HG03103 (cell line): ENCODE results near the gene SERPINA4.
"Not testable (repeated sequence)": the region's sequence is repeated elsewhere in the genome, so short reads cannot be mapped to it uniquely, and the experiment has no call there.

ENCODE experiments used
- ATAC-seq: cut with Tn5 transposase; IDR thresholded peaks from one replicate; pipeline ENCODE4 v1.9.1; 2021; ENCODE audit warnings: low read depth; ENCODE audit not compliant: unreplicated experiment

Gene SERPINA4

DNA sequence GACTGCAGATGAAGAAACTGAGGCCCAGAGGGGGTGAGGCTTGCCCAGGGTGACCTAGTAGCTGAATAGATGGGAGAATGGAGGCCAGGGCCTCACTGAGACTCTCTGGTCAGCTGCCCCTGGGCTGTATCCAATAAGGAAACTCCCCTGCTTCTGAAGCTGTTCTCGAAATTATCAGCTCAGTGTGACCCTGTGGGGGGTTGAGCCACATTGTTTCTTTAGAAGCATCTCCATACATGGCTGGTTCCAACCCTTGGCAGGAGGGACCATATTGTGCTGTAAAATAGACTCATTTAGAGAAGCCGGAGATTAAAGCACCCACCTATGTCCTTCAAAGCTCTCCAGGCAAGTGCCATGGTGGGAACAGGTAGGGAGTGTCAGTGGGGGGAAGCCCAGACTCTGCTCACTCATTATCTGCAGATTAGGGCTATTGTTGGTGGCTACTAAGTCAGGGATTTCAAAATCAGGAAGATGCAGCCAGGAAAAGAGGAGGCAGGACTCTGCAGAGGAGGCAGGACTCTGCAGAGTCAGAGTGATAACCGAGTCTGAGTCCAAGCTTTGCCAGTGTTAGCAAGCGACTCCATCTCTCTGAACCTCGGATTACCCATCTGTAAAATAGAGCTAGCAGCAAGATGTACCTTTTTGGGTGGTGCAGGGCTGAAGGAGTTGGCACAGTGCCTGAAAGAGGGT, 23.5 kb downstream of the SERPINA4 start:
- ATAC-seq = no peak

DNA sequence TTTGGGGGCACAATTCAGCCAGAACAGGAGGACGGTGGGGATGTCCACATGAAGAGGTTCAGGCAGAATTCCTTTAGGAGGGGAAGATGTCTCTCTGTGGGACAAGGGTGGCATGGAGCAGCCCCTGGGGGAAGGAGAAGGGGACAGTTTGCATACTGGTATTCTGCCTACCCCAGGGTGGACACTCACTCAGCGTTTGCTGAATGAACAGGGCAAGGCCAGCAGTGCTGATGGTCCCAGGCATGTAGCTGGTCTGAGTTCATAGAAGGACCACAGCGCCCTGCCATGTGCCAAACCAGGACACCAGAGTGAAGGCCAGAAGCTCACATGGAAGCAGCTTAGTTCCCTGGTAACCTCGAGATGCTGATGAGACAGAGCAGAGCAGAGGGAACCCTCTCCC, 25.4 kb downstream of the SERPINA4 start:
- no peak for ATAC-seq

DNA sequence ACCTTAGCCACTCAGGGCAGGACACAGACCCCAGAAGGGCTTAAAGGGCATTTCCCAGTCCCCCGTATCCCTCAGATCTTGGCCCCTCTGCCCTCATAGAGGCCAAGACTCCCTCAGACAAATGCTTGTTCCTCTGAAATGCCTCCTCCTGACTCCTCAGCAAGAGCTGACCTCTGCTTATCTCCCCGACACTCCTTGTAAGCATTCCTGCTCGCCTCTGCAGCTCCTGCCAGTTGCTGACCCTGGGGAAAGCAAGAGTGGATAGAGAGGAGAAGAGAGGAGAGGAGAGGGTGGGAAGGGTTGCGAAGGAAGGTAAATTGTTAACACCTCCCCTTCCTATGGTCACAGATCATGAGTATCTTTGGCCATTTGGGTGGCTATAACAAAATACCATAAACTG, 27.1 kb downstream of the SERPINA4 start:
- ATAC-seq = no peak

DNA sequence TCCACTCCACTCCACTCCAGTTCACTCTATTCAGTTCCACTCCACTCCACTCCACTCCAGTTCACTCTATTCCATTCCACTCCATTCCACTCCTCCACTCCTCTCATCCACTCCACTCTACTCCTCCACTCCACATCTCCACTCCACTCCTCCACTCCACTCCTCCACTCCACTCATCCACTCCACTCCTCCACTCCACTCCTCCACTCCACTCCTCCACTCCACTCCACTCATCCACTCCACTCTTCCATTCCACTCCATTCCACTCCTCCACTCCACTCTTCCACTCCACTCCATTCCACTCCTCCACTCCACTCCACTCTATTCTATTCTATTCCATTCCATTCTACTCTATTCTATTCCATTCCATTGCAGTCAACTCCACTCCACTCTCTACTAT, 29.8 kb downstream of the SERPINA4 start:
- no peak for ATAC-seq

DNA sequence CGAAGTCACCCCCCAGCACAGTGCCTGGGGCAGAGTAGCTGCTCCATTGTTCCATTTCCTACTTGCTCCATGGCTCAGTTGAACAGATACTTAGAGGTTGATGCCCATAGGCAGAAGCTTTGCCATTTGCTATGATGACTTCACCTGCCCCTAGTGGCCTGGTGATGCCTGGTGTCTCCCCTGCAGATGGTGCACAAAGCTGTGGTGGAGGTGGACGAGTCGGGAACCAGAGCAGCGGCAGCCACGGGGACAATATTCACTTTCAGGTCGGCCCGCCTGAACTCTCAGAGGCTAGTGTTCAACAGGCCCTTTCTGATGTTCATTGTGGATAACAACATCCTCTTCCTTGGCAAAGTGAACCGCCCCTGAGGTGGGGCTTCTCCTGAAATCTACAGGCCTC, 30.6 kb downstream of the SERPINA4 start:
- no peak for ATAC-seq

DNA sequence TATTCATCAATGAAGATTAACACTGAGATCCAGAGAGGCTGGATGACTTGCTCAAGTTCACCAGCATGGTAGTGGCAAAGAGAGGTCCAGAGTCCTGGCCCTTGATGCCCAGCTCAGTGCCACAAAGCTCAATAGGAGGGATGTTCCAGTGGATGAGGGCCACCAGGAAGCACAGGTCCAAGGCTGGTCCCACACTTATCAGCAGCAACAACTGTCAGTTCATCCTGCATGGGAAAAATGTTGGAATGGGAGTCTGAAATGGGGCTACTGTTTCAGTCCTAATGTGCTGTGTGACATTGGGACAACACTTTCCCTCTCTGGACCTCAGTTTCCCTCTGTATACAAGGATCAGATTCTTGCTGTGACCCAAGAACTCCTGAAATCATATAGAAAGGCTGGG, 31.2 kb downstream of the SERPINA4 start:
- ATAC-seq = no peak

DNA sequence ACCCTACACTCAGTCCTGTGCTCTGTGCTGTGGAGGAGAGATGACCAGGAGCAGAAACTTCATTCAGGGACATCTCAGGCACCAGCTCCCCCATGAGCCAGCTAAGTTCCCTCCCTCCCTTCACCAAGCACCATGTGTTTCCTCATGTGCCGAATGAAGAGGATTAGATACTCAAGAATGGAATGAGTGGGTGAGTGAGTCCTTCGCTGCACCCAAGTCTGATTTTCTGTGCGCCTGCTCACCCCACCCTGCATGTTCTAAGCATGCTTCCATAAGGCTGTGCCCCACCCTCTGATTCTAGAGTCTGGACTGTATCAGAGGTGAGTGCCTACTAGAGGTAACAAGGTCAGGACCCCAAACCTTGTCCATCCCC, 32.1 kb downstream of the SERPINA4 start:
- no peak for ATAC-seq

DNA sequence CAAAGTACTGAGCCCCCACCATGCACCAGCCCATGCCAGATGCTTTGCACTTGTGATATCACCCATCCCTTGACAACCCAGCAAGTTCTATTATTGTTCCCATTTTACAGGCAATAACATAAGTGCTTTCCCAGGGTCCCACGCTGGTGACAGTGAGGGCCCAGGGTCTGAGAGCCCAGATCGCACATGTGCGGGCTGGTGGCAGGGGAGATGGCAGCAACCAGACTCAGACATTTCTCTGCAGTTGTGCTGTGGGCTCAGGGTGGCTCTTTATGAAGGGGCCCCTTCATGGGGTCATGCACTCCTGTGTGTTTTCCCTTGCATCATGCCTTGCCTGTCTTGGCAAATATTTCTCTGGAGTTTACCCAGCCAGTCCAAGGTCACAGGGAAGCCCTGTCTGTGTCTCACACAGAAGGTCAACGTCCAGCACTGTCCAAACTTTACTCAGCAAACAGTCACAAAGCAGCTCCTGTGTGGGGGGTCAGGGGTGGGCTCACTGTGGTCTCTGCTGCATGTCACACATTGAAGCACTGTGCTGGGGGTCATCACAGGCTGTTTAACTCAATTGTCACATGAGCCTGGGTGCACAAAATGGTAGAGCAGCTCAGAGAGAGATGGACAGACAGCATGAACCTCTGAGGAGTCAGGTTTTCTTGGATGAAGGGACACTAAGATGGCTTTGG, 32.6 kb downstream of the SERPINA4 start:
- no peak for ATAC-seq

DNA sequence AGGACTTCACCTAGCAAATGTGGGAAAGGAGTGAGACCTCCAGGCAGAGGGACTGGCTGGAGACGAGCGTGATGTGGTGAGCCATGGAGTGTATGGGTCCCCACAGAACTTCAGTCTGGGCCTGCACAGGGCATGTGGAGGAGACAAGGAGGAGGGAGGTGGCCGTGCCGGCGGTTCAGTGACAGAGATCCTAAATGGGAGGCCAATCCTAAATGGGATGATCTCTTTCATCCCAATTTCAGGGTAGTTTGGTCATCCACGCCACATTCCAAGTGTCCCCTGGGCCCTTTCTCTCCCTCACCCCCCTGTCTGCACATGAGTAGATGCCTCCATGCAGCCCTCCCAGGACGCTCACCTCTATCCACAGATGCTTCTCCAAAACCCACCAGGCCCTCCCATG, 33.2 kb downstream of the SERPINA4 start:
- no peak for ATAC-seq

DNA sequence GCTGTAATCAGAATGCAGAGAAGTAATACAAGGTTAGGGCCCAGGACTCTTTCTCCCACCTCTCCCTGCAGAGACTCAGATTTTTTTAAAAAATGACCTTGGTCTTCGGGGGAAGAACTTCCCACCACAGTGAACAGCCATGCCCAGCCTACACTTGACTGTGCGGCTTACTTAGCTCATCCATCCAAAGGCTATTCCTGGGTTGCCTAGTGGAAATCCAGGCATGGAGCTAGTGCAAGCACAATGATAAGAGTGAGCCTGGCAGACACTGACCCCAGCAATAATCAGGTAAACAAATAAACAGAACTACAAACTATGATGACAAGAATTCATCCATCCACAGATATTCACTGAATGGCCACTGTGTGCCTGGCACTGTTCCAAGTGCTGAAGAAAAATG, 34.7 kb downstream of the SERPINA4 start:
- ATAC-seq = no peak

DNA sequence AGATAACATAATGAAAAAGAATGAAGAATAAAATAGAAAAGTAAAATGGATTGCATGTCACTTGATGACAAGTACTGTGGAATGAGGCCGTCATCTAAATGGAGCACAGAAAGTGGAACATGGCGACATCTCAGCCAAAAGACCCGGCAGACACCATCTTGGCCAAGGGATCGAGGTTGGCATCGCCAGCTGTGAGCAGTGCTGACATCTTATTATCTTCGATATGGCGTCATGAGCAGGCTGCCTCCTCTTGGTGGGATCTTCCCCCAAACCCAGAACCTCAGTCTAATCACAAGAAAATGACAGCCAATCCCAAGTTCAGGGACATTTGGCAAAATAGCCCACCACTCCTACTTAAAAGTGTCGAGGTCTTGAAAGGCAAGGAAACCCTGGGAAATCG, 35.1 kb downstream of the SERPINA4 start:
- ATAC-seq = no peak

DNA sequence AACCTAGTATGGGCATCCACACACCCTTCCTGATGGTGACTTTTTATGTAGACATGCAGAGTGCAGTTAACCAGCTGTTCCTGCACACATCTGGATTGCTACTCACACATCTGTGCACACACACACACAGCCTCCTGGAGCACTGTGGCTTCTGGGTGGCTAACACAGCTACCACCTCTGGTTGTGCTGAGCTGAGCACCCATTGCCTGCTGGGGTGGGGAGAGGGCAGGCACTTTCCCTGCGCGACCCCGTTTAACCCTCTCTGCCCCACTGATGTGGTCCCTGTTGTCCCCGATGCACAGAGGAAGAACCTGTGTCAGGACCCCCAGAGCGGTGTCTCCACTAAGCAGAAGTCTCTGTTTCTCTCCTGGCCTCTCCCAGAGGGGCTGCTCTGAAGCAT, 36.5 kb downstream of the SERPINA4 start:
- ATAC-seq = no peak

DNA sequence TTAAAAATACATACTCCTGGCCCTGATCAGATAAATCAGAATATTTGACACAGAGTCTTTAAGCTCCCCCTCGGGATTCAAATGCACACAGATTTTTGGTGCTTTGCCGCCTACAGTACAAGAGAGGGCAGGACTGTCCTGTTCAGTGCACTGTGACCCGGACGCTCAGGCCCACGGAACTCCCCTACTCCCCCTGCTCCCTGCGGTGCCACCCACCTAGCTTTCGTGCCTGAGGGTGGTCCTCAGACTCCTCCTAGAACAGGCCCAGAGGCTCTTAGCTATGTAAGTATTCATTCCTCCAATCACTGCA, 37.2 kb downstream of the SERPINA4 start:
- ATAC-seq = no peak

DNA sequence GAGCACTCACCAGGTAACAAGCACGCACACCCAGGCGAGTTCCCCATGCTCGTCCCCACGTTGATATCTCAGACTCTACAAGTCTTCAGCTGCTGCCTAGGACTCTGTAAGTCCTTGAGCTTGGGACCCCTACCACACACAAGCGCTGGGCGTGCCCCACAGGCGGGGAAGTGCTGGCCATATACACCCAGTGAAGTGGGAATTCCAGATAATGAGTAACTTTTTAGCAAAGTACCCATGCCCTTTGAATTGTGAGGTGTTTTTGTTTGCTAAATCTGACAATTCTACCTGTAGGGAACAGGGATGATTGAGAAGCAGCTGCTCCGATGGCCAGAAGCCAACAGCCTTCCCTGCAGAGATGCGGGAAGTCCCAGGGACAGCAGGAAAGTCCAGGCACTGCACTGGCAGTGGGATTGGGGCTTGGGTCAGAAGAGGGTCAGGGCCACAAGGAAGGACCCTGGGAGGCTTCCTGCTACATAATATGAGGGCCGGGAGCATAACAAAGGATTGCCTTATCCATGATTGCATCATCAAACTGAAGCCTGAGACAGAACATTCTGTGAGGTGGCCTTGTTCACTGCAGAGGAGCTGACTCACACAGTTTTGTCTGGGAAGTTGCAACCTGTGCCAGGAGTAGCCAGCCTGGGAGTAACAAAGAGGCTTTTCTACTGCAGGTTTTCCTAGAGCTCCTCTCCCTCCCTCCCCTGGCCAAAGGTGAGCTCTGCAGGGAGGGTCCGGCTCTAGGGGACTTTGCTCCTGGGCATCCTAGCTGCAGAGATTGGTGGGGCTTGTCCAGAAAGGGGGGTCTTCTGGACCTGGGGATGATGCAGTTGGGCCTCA, 37.8 kb downstream of the SERPINA4 start:
- ATAC-seq = no peak

DNA sequence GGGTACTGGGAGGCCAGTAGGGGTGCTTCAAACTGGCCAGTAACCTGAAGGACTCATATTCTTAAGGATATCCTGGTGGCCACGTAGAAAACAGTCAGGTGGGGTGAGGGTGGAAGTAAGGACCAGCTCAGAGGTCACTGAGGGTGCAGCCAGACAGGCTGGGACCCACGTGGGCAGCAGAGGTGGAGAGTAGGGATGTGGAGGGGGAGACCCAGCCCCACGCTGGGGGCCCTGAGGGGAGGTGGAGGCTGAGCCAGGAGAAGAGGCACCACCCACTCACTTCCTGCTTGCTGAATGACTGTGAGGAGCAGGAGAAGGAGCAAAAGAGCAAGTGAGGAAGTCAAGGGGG, 38.4 kb downstream of the SERPINA4 start:
- ATAC-seq = no peak

DNA sequence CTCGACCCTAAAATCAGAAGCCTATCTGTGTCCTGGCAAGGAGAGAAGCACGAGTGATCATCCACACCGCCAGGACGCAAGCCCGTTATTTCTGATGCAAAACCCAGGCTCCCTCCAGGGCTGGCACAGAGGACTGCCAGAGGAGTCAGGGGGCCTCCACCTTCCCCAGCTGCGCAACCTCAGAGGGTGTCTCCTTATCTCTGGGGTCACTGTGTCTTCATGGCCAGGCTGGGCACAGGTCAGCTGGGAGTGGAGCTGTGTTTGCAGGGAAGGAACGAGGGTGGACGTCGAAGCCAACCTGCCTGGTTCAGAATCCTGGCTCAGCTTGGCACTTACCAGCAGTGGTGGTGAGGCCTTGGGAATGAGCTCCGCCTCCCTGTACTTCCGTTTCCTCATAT, 38.9 kb downstream of the SERPINA4 start:
- no peak for ATAC-seq

DNA sequence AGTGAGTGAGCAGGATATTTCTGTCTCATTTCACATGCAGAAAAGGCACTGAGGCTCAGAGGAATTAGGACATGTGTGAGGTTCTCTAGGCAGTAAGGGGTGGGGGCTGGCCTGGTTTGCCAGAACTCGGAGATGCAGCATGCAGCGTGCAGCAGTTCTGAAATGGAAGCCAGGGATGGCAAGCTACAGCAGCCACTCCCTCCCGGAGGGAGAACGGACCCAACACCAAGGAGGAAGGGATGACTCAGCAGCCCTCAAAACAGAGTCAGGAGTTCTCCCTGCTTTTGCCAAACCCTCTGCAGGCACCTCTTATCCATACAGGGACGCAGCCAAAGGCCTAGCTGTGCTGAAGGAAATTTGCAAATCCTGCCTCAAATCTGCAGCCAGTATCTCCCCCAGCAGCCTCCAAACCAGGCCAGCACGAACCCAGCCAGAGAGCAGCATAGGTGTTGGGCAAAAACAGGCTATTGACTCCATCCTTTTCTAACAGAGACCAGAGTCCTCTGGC, 40.7 kb downstream of the SERPINA4 start:
- ATAC-seq = no peak

DNA sequence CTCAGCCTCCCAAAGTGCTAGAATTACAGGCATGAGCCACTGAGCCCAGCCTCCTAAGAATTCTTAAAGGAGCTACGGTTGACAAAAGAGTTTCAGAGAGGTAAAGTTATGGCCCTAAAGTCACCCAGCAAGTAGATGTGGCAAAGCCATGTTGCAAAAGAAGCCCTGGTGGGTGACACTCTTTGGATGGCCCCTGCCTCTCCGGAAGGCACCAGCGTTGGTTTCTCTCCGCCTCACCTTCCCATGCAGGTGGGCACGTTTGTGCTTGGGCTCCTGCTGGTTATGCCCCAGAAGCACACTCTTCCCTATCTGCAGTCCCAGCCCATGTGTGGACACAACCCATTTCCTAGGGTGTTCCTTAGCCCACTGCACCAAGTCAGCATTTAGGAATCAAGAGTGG, 41.5 kb downstream of the SERPINA4 start:
- no peak for ATAC-seq

DNA sequence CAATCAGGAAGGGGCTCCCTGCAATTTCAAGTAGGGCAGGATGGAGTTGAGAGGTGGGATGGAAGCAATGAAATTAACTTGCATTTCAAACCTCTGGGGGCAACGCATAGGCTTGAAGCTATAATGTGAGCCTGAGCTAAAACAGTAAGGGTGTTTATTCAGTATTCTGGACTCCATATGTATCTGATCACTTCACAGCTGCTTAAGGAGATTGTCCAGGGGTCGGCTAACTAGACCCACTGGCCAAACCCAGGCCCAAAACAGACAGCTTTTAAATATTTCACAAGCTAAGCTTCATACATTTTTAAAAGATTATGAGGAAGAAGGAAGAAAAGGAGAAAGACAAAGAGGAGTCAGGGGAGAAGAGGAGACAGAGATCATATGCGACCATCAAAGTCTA, 44.1 kb downstream of the SERPINA4 start:
- no peak for ATAC-seq

DNA sequence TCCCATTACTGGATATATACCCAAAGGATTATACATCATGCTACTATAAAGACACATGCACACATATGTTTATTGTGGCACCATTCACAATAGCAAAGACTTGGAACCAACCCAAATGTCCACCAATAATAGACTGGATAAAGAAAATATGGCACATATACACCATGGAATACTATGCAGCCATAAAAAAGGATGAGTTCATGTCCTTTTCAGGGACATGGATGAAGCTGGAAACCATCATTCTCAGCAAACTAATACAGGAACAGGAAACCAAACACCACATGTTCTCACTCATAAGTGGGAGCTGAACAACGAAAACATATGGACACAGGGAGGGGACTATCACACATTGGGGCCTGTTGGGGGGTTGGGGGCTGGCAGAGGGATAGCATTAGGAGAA, 47.7 kb downstream of the SERPINA4 start:
- ATAC-seq = not testable (repeated sequence)

DNA sequence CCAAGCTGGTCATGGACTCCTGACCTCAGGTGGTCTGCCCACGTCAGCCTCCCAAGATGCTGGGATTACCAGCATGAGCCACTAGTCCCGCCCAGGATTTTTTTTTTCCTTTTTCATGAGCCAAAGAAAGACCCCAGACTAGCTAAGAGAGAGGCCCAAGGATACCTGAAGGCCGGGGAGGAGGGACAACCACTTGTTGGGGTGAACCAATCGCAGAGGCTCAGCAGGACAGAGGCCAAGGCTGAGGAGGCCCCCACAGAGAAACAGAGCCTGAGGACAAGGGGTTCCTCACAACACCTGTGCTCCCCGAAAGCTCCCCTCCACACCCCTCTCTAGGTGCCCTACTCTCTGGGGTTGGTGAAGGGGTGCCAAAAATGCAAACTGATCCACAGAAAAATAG, 49.9 kb downstream of the SERPINA4 start:
- no peak for ATAC-seq

DNA sequence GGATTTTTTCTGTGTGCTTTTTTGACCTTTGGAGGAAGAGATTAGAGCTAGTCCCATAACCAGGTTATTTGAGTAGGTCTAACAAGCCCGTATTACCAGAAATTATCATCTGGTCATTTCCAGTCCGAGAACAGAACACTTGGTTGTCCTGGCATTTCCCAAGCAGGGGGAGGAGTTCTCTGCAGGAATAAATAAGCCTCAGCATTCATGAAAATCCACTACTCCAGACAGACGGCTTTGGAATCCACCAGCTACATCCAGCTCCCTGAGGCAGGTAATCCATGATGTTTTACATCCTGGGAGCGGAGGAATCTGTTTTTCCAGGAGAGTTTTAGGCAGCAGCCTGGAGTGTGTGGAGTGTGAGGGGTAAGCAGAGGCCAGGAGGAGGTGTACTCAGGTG, 50.9 kb downstream of the SERPINA4 start, which contains the start of gene SERPINA3:
SERPINA3 (plus strand) TSS at position 218 of the 400 bp plus-strand sequence. CDS start 2,051 bp downstream, outside the sequence.
- no peak for ATAC-seq
